ENCODE results near the gene SPN.
A peak's percentile ranks its signal among the peaks of the same experiment; 100 is the strongest.
"Not testable (repeated sequence)": the region's sequence is repeated elsewhere in the genome, so short reads cannot be mapped to it uniquely, and the experiment has no call there.

SPN gene

DNA sequence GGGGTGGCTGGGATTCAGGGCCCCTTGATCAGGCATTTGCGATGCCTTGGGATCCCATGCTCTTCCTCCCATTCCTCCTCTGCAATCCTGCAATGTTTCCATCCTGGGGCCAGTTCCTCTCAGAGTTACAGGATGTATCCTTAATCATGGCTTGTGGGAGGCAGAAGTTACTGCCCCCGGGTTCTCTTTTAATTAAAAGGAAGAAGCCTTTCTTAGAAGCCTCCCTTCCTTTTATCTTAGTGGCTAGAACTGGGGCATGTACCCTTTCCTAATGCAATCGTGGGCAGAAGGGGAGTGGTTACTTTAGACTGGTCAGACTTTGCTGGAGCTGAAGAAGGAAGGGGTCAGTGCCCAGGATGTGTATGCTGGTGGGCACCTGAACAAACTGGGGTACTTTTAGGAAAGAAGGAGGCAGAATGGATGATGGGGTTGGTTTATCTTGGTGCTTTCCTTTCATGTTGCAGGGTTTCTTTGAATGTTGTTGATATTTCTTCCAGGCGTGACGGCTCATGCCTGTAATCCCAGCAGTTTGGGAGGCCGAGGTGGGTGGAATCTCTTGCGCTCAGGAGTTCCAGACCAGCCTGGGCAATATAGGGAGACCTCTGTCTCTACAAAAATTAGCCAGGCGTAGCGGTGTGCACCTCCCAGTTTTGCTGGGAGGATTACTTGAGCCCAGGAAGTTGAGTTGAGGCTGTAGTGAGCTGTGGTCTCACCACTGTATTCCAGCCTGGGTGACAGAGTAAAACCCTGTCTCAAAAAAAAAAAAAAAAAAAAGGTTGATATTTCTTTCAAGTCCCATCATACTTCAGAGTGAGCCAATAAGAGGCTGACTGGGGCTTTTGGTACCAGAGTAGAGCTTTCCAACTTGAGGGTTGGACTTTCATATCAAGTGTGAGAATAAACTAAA is 13.2 kb upstream of the SPN start:
- DNase-seq, result no peak

DNA sequence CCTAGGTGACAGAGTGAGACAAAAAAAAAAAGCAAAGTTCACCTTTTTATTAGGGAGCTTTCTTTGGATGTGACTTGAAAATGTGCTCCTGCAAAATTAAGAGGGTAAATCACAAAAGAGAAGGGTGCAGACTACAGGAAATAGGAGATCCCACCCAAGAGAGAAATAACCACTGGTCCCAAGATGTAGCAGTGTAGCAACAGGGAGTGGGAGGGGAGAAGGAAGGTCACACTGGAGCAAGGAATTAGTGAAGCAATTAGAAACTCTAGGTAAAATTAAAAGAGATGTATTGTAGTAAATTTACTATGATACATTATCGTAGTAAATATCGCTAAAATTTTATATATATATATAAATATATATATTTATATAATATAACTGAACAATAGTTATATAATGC is 12.3 kb upstream of the SPN start:
- no peak for DNase-seq

DNA sequence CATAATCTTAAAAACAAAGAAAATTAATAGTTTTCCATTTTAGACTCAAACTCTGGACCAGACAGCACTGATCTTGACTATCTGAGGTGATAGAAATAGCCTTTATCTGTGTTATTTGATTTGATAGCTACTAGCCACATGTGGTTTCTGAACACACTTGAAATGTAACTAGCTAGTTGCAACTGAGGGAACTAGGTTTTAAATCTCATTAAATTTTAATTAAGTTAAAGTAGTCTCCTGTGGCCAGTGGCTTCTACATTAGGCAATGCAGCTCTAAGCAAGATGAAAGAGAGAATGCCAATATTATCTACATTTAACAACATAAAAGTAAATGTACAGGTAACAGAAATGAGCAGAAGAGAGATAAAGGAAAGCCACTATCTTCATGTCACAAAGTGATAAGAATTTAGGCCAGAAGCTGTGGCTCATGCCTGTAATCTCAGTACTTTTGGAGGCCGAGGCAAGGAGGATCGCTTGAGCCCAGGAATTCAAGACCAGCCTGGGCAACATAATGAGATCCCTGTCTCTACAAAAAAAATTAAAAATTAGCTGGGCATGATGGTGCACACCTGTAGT is 11.2 kb upstream of the SPN start:
- no peak for DNase-seq

DNA sequence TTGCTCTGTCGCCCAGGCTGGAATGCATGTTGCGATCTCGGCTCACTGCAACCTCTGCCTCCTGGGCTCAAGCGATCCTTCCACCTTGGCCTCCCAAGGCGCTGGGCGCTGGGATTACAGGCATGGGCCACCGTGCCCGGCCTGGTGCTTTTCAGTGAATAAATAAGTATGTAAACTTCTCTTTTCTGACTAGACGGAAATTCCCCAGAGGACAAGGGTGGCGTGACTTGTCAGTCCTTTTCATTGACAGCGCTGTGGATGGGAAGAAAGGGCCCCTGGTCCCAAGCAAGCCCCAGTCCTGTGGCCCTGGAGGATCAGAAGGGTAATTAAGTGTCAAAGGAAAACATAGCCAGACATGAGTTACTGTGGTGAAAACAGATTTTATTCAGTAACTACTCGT is 9.6 kb upstream of the SPN start:
- no peak for DNase-seq

DNA sequence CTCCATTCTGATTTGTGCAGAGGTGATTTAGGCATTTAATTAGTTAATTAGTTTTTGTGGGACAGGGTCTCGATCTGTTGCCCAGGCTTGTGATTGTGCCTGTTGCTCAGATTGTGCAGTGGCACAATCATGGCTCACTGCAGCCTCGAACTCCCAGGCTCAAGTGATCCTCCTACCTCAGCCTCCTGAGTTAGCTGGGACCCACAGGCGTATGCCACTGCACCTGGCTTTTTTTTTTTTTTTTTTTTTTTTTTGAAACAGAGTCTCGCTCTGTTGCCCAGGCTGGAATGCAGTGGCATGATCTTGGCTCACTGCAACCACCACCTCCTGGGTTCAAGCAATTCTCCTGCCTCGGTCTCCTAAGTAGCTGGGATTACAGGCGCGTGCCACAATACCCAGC is 9.2 kb upstream of the SPN start:
- DNase-seq, result not testable (repeated sequence)

DNA sequence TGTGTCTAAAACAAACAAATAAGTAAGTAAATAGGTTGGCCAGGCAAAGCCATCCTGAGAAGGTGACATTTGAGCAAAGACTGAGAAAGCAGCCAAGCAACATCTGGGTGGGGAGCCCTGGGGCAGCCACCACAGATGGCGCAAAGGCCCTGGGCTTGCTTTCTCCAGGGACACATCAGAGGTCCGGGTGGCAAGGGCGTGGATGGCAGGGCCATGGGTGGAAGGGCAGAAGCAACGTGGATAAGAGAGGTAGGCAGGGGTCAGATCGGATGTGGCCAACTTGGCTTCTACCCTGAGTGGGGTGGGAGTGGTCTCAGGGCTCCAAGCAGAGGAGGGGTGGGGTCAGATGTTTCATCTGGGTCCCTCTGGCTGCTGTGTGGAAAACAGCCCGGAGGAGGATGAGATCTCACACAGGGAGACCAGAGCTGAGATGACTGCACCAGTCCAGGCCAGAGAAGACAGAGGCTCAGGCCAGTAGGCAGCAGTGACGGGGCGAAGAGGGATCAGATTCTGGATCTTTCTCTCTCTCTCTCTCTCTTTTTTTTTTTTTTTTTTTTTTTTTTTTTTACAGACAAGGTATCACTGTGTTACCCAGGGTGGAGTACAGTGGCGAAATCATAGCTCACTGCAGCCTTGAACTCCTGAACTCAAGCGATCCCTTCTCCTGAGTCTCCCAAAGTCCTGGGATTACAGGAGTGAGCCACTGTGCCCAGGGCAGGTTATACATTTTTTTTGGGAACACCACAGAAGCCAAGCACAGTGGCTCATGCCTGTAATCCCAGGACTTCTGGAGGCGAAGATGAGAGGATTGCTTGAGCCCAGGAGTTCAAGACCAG is 6.1 kb upstream of the SPN start:
- DNase-seq, result no peak

DNA sequence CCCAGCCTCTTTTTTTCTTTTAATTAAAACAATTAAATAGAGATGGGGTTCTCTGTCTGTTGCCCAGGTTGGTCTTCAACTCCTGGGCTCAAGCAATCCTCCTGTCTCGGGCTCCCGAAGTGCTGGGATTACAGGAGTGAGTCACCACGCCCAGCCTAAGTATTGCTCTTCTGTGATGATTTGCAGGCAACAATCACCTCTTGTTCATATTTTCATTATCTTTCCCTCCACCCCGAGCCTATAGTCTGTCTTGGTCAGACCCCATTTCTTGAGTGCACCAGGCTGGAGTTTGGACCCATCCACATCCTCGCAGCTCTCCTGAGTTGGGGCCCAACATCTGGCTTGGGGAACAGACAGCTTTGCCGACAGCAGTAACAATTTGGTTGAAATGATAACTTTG is 4.3 kb upstream of the SPN start:
- DNase-seq, result no peak

DNA sequence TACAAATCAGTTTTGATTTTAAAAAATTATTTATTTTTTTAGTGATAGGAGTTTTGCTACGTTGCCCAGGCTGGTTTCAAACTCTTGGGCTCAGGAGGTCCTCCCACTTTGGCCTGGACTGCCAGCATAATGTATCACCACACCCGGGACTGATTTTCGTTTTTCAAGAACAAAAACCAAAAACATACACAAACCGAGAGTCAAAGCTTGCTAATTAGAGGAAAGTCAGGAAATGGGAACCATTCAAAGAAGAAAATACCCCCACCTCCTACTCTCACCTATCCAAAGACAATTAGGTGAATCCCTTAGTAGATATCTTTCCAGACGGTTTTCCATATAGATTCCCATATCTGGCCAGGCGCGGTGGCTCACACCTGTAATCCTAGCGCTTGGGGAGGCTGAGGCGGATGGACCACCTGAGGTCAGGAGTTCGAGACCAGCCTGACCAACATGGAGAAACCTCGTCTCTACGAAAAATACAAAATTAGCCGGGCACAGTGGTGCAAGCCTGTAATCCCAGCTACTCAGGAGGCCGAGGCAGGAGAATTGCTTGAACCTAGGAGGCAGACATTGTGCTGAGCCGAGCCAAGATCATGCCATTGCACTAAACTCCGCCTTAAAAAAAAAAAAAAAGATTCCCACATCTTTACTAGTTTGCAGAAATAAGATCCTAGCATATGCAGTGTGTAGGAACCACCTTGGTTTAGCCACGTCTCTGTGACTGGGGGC is 883 bp upstream of the SPN start:
- DNase-seq, result no peak

DNA sequence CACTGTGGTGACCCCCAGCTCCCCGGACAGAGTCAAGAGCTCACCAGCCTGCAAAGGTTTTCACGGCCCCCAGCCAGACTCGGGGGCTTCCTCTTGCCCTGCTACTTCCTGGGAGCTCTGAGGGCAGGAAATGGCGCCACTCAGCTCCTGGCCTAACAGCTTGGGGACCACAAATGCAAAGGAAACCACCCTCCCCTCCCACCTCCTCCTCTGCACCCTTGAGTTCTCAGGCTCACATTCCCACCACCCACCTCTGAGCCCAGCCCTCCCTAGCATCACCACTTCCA is 375 bp upstream of the SPN start:
- DNase-seq, result peak; percentile 21

DNA sequence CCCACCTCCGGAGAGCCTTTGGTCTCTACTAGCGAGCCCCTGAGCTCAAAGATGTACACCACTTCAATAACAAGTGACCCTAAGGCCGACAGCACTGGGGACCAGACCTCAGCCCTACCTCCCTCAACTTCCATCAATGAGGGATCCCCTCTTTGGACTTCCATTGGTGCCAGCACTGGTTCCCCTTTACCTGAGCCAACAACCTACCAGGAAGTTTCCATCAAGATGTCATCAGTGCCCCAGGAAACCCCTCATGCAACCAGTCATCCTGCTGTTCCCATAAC is 702 bp downstream of the SPN start:
- peak; percentile 33 for DNase-seq

DNA sequence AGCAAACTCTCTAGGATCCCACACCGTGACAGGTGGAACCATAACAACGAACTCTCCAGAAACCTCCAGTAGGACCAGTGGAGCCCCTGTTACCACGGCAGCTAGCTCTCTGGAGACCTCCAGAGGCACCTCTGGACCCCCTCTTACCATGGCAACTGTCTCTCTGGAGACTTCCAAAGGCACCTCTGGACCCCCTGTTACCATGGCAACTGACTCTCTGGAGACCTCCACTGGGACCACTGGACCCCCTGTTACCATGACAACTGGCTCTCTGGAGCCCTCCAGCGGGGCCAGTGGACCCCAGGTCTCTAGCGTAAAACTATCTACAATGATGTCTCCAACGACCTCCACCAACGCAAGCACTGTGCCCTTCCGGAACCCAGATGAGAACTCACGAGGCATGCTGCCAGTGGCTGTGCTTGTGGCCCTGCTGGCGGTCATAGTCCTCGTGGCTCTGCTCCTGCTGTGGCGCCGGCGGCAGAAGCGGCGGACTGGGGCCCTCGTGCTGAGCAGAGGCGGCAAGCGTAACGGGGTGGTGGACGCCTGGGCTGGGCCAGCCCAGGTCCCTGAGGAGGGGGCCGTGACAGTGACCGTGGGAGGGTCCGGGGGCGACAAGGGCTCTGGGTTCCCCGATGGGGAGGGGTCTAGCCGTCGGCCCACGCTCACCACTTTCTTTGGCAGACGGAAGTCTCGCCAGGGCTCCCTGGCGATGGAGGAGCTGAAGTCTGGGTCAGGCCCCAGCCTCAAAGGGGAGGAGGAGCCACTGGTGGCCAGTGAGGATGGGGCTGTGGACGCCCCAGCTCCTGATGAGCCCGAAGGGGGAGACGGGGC is 1.3 kb downstream of the SPN start:
- DNase-seq, result peak; percentile 70

DNA sequence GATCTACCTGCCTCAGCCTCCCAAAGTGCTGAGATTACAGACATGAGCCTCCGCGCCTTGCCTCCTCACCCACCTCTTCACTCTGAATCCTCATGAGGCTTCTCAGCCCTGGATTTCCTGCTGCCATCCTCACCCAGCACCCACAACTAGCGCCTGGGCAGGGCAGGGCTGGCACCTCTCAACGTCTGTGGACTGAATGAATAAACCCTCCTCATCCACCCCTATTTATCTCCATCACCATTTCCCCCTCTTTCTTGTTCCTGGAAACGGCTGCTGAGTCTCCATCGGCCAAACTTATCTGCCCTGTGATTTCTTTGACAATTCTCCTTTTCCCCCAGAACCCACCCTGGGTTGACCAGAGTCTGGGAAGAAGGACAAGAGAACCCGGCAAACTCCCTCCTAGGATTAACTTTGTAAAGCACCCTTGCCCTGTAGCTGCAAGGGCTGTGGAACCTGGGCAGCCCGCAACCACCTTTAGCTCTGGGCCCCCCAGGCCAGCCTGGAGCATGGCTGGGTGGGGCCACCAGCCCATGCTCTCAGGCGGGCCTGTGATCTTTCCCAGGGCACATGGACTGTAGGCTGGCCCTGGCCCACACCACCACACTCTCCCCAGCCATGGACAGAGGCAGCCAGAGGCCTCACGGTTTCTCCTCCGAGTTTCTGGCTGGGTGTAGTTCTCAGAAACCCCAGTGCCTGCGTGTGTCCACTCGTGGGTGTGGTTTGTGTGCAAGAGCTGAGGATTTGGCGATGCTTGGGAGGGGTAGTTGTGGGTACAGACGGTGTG is 2.4 kb downstream of the SPN start:
- peak; percentile 32 for DNase-seq

DNA sequence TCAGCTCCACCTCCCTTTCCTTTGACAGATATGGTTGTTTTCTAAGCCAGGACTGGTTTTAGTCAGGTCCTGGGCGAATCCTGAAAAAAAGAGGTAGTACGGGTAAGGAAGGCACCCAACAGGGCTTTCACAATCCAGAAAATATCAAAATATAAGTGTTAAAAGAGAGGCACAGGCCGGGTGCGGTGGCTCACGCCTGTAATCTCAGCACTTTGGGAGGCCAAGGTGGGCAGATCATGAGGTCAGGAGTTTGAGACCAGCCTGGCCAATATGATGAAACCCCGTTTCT is 4.2 kb downstream of the SPN start:
- not testable (repeated sequence) for DNase-seq

DNA sequence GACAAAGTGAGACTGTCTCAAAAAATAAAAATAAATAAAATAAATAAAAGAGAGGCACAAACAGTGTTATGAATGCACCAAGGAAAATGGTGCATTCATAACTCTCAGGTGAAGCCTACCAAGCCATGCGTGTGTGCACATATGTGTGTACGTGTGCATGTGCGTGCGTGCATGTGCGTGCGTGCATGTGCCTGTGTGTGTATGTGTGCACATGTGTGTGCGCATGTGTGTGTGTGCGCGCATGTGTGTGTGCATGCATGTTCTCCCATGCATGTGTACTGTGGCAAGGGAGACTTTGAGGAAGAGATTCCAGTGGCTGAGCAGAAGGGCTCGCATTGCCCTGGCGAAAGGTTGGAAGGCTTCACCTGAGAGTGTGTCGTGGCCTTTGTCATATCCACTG is 4.7 kb downstream of the SPN start:
- no peak for DNase-seq

DNA sequence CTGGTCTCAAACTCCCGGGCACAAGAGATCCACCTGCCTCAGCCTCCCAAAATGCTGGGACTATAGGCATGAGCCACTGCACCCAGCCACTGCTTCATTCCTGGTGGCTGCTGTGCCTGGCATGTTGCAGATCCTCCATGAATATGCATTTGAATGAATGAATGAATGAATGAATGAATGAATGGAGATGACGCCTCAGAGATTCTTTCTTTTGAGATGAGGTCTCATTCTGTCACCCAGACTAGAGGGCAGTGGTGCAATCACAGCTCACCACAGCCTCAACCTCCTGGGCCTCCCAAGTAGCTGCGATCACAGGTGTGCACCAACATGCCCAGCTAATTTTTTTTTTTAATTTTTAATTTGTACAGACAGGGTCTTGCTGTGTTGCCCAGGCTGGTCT is 5.2 kb downstream of the SPN start:
- no peak for DNase-seq

DNA sequence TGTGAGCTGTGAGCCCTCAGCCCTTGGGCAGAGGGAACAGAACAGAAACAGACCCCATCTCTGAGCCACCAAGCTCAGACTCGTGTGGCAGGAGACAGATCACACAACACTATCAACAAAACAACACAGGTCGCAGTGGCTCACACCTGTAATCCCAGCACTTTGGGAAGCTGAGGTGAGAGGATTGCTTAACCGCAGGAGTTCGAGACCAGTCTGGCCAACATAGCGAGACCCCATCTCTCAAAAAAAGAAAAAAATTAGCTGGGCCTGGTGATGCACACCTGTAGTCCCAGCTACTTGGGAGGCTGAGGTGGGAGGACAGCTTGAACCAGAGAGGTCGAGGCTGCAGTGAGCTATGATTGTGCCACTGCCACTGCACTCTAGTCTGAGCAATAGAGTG is 10.5 kb downstream of the SPN start:
- no peak for DNase-seq

DNA sequence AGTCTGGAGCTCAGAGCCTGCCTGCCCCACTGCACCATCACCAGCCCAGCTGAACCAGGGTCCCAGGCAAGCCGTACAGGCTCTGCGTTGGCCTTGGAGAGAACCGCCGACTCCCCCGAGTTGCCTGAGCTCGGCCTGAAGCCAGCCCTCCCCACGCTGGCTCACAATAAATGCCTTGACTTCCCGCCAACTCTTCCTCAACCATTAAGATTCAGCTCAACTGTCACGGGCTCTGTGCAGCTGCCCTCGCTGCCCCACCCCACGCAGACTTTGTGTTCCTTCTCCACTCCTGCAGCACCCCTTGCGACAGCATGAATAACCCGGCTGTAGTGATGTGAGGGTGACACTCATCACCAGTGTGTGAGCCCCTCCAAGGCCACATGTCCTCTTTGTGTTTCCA is 11.1 kb downstream of the SPN start:
- no peak for DNase-seq

DNA sequence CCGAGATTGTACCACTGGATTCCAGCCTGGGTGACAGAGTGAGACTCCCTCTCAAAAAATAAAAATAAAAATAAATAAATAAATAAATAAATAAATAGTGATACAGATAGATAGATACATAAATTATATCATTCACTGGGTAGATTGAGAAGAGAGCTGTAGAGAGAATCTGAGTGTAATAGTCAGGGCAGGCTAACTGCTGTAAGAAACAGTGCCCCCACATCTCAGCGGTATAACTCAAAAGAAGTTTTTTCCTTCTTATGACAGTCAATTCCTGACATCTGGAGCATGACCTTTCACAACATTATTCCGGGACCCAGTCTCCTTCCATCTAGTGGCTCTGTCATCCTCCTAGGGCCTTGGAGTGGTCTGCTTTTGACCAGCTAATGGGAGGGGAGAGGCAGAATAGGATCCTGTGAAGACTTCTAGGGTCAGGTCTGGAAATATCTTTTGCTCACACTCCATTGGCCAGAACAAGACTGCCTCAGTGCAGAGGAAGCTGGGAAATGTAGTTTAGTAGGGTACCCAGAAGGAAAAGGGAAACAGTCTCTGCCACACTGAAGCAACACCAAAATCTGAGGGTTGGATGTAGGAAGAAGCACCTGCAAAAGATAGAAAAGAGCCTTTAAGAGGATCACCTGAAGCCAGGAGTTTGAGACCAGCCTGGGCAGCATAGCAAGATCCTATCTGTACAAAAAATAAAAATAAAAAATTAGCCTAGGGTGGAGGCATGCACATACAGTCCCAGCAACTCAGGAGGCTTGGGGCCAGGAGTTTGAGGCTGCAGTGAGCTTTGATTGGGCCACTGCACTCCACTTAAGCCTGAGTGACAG is 13.0 kb downstream of the SPN start:
- DNase-seq, result no peak

DNA sequence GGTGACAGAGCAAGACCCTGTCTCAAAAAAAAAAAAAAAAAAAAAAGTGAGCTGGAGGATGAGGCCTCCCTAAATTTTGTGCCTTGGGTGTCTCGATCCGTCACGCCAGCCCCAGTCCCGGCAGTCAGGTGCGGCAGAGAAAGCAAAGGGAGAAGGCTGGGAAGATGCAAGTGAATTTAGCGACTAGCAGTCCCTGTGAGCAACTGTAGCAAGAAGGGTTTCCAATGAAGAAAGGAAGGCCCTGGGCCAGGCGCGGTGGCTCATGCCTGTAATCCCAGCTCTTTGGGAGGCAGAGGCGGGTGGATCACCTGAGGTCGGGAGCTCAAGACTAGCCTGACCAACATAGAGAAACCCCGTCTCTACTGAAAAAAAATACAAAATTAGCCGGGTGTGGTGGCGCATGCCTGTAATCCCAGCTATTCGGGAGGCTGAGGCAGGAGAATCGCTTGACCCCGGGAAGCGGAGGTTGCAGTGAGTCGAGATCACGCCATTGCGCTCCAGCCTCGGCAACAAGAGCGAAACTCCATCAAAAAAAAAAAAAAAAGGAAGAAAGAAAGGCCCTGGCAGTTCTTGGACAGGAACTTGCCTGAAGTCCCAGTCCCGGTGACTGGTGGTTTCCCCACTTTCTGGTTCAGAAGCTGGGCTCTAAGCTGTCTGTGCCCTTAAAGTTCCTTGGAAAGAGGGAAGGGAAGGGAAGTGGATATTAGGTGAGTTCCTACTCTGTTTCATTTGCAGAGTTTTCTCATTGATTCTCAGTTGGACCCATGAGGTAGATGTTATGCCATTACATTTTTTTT is 14.1 kb downstream of the SPN start:
- no peak for DNase-seq

DNA sequence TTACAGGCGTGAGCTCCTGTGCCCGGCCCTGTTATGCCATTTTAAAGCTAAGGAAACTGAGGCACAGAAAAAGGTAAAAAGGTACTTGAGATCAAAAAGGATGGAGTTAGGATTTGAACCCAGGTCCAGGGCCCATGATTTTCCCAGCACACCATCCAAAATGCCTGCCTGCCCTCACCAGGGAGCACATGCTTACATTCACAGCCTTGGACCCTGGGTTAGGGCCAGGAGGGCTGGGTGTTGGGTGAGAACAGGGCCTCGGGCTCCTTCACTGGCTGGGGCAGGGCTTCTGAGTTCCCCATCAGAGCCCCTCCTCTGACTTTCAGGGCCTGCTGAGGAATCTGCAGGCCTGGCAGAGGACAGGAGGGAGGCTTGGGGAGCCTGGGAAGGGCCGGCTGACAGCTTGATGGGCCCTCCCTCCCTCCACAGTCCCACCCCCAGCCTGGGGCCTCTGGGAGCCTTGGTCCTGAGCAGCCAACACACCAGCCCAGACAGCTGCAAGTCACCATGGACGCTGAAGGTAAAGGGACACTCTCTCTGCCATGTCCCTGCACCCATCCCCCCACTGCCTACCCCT is 15.7 kb downstream of the SPN start, which contains the start of gene QPRT:
QPRT (plus strand) TSS at position 490 of the 577 bp plus-strand sequence; CDS start at position 508, 18 bp downstream.
- DNase-seq, result no peak
